HG03135 (cell line): ENCODE measurements around the gene UNC5CL.

Experiments used
- ATAC-seq: cut with Tn5 transposase; IDR thresholded peaks from one replicate; pipeline ENCODE4 v1.9.1; 2021; ENCODE audit warnings: mild to moderate bottlenecking, moderate library complexity; ENCODE audit not compliant: unreplicated experiment

Gene UNC5CL

GRCh38 chr6:41039060-41039998 is at the start of gene UNC5CL:
UNC5CL (minus strand) TSS chr6:41039221; CDS start chr6:41035074, 4,147 bp downstream.
- ATAC-seq: no peak

- ATAC-seq: no peak
These were observed 49.4 kb upstream of the UNC5CL start for GRCh38 chr6:41088451-41088850.

- ATAC-seq: no peak
These were observed 46.2 kb upstream of the UNC5CL start for GRCh38 chr6:41085182-41085581.

- no peak for ATAC-seq
These were observed 44.1 kb upstream of the UNC5CL start for GRCh38 chr6:41083072-41083471.

- no peak for ATAC-seq
These were observed 41.6 kb upstream of the UNC5CL start for GRCh38 chr6:41080621-41081020.

- ATAC-seq: no peak
These were observed 40.1 kb upstream of the UNC5CL start for GRCh38 chr6:41079080-41079479.

GRCh38 chr6:41078101-41078500 is 39.1 kb upstream of the UNC5CL start:
- no peak for ATAC-seq

- ATAC-seq: no peak
These were observed 38.5 kb upstream of the UNC5CL start for GRCh38 chr6:41077536-41077935.

GRCh38 chr6:41075651-41076626 is 36.9 kb upstream of the UNC5CL start:
- no peak for ATAC-seq

GRCh38 chr6:41074692-41075436 is 35.8 kb upstream of the UNC5CL start:
- no peak for ATAC-seq

- ATAC-seq: no peak
These were observed 35.1 kb upstream of the UNC5CL start for GRCh38 chr6:41073968-41074691.

GRCh38 chr6:41073203-41073967 is 34.4 kb upstream of the UNC5CL start:
- peak; percentile 25 for ATAC-seq

GRCh38 chr6:41072836-41073202 is 33.8 kb upstream of the UNC5CL start, which contains the start of gene NFYA:
NFYA (plus strand) TSS chr6:41072974; CDS start chr6:41079090, 6,116 bp downstream.
- peak; percentile 64 for ATAC-seq

GRCh38 chr6:41071923-41072835 is 33.2 kb upstream of the UNC5CL start, which contains the start of gene OARD1:
OARD1 (minus strand) TSS chr6:41072356; CDS start chr6:41071634, 722 bp downstream.
- ATAC-seq: peak; percentile 59

GRCh38 chr6:41071501-41071922 is 32.5 kb upstream of the UNC5CL start:
- ATAC-seq: no peak

GRCh38 chr6:41066867-41067304 is 27.9 kb upstream of the UNC5CL start:
- no peak for ATAC-seq

GRCh38 chr6:41065550-41066026 is 26.6 kb upstream of the UNC5CL start:
- no peak for ATAC-seq

- no peak for ATAC-seq
These were observed 25.8 kb upstream of the UNC5CL start for GRCh38 chr6:41064841-41065240.
